Naive B cell (primary cell): ENCODE measurements around the gene REC8. TPM values are rescaled to one million over a fixed set of nuclear protein-coding genes. Genes with fewer than 3 reads are reported as not detected.

Source experiments
- ATAC-seq, 2 donors: fragments of 150-1000 bp; cut with Tn5 transposase; 2 replicates each; pipeline ENCODE4 v1.10.0; 2021; ENCODE audit warnings: low read depth in 2 of 2, mild to moderate bottlenecking in 2 of 2, moderate library complexity in 2 of 2
- DNase-seq: peaks from one replicate; pipeline ENCODE4 v3.0.0; 2022
- H3K27ac Mint-ChIP-seq, 6 donors: one replicate each; pipeline ENCODE4 v1.8.0; 2020 to 2022; ENCODE audit warnings: mild to moderate bottlenecking in 6 of 6, mixed read lengths in 6 of 6, moderate library complexity in 5 of 6, inconsistent platforms in 2 of 6
- H3K27me3 Mint-ChIP-seq, 3 donors: one replicate each; pipeline ENCODE4 v1.8.0; 2021 to 2022; ENCODE audit warnings: mixed read lengths in 3 of 3, mild to moderate bottlenecking in 1 of 3
- H3K36me3 Mint-ChIP-seq, 2 donors: one replicate each; pipeline ENCODE4 v1.8.0; 2020 to 2022; ENCODE audit warnings: mixed read lengths in 2 of 2, inconsistent platforms in 1 of 2, mild to moderate bottlenecking in 1 of 2
- H3K4me1 Mint-ChIP-seq, 3 donors: one replicate each; pipeline ENCODE4 v1.8.0; 2020 to 2022; ENCODE audit warnings: mixed read lengths in 3 of 3, inconsistent platforms in 1 of 3, mild to moderate bottlenecking in 1 of 3, moderate library complexity in 1 of 3
- H3K4me3 Mint-ChIP-seq, 8 donors: one replicate each; pipeline ENCODE4 v1.8.0; 2020 to 2022; ENCODE audit warnings: mild to moderate bottlenecking in 8 of 8, mixed read lengths in 8 of 8, moderate library complexity in 8 of 8, inconsistent platforms in 2 of 8
- H3K9me3 Mint-ChIP-seq, 7 donors: one replicate each; pipeline ENCODE4 v1.8.0; 2020 to 2022; ENCODE audit warnings: mixed read lengths in 7 of 7, mild to moderate bottlenecking in 5 of 7, inconsistent platforms in 2 of 7, moderate library complexity in 1 of 7
- polyA plus RNA-seq, 6 donors: library from polyadenylated mRNA; unstranded; fragments of 300-500 nt; fragmentation: Illumina TruSeq; gene quantifications; one replicate each; pipeline ENCODE4 v1.2.3, GENCODE V29; 2021; ENCODE audit warnings: low read depth in 6 of 6

REC8 gene
- 1 to 10 TPM; 3.6 to 9.6 (median 6.9) TPM for polyA plus RNA-seq

GRCh38 chr14:24171422-24172260, at the start of gene REC8:
Gene REC8, plus strand, starts transcription at chr14:24172080. Its CDS starts 473 bp downstream, at chr14:24172553.
- DNase-seq (peak; percentile 85), ATAC-seq (peak; percentile 90 to 92)
- H3K27me3 Mint-ChIP-seq: no peaks in the 10 kb centered on the region

DNA sequence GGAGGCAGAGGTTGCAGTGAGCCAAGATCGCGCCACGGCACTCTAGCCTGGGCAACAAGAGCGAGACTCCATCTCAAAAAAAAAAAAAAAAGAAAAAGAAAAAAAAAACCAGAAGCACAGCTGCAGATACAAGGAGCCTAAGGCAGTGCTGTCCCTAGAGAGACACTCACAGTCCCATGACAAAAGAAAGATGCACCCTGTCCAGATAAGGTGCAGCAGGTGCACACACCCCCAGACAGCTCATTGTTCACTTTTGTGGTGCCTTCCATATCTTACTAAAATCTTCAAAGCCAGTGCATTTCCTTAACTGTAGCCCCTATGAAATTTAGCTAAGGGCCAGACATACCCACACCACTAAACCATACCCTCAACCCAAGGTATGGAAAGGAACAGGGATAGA, 49.5 kb upstream of the REC8 start:
- no peaks in the 10 kb centered on the region for H3K9me3 Mint-ChIP-seq
- peaks cover 17% of the 10 kb centered on the region in 2 donors for H3K36me3 Mint-ChIP-seq
- no peak for ATAC-seq
- DNase-seq: no peak
- peaks cover 26 to 42% (median 26%) of the 10 kb centered on the region in 3 donors for H3K4me1 Mint-ChIP-seq
- no peaks in the 10 kb centered on the region for H3K27me3 Mint-ChIP-seq
- H3K4me3 Mint-ChIP-seq: peak overlapping the region in 2 of 8 donors; percentile 1 to 52
- H3K27ac Mint-ChIP-seq: peak overlapping the region in 4 of 6 donors; percentile 66 to 93 (median 88)

More at GRCh38 chr14:24171422-24172260, at the start of gene REC8:
- Mint-ChIP-seq H3K36me3 (peaks cover 11 to 23% of the 10 kb centered on the region in 2 donors), H3K9me3 (no peaks in the 10 kb centered on the region), H3K4me3 (peak within 1 kb of the TSS; percentile 78 to 95 (median 93)), H3K27ac (peak within 1 kb of the TSS; percentile 38 to 95 (median 82)), H3K4me1 (peaks cover 25 to 38% (median 27%) of the 10 kb centered on the region in 3 donors)

DNA sequence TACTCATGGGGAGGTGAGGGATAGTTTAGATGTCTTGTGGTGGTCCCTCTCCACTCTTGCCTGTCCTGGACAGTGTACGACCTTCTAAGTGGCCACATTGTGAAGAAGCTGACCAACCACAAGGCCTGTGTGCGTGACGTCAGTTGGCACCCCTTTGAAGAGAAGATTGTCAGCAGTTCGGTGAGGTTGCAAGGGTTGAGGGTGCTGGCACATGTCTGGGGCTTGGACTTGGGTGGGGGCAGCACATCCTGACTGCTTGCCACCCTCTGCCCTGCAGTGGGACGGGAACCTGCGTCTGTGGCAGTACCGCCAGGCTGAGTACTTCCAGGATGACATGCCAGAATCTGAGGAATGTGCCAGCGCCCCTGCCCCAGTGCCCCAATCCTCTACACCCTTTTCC, 49.0 kb upstream of the REC8 start:
- H3K9me3 Mint-ChIP-seq: no peaks in the 10 kb centered on the region
- H3K4me1 Mint-ChIP-seq: peaks cover 27 to 47% (median 30%) of the 10 kb centered on the region in 3 donors
- peaks cover 17% of the 10 kb centered on the region in 2 donors for H3K36me3 Mint-ChIP-seq
- no peak for ATAC-seq
- H3K4me3 Mint-ChIP-seq: peak overlapping the region in 1 of 8 donors; percentile 37
- H3K27ac Mint-ChIP-seq: peak overlapping the region; percentile 37 to 97 (median 88)
- no peak for DNase-seq
- H3K27me3 Mint-ChIP-seq: no peaks in the 10 kb centered on the region

DNA sequence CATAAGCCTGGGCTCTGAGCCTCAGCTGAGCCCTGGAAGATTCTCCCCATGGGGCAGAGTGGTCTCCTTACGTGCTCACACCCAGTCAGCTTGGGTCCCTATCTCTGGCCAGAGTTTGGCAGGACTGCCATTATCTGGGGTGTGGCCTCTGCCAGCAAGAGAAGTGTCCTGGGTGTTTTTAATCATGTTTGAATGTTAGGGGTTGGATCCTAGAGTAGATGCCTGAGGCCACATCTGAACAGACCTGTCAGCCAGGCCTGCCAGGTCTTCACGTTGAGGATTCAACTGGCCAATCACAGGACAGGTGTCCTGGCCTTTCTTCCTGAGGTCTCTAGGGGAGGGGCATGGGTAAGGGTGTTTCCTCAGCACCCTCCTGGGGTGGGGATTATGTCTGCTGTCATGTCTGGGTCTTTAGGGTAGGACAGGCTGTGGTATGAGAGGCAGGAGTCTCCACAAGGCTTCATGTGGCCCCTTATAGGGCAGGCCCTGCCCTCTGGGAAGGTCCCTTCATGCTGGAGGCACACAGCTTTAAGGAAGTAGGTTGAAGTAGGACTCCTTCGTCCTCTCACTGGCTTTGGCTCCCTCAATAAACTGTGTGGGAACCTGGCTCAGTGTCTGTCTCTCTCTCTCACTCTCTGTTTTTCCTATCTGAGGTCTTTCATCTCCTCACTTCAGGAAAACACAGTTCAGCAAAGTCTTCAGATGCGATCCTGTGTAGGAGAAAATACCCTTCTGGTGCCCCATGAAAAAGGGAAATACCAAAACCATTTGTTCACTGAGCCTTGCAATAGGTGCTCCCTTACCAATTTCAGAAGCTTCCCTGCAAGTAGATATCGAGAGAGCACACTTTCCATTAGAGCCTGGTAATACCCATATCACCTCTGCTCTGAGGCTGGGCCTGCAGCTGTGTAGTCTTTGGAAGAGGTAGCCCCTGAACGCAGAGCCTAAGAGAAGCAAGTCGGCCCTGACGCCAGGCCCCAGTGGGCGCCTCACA, 48.2 kb upstream of the REC8 start:
- Mint-ChIP-seq H3K4me3 (peak overlapping the region in 5 of 8 donors; percentile 15 to 82 (median 49)), H3K27me3 (no peaks in the 10 kb centered on the region), H3K4me1 (peaks cover 29 to 45% (median 30%) of the 10 kb centered on the region in 3 donors), H3K36me3 (peaks cover 11 to 12% of the 10 kb centered on the region in 2 donors), H3K27ac (peak overlapping the region; percentile 88 to 97 (median 94)), H3K9me3 (no peaks in the 10 kb centered on the region)
- DNase-seq (peak; percentile 20), ATAC-seq (peak; percentile 92 to 93)

GRCh38 chr14:24126939-24127338, 44.9 kb upstream of the REC8 start:
- ATAC-seq (no peak), DNase-seq (no peak)
- no peaks in the 10 kb centered on the region for H3K9me3 Mint-ChIP-seq
- H3K27me3 Mint-ChIP-seq: no peaks in the 10 kb centered on the region
- H3K27ac Mint-ChIP-seq: no peak overlapping the region
- H3K4me3 Mint-ChIP-seq: no peak overlapping the region
- H3K4me1 Mint-ChIP-seq: peaks cover 30 to 51% (median 31%) of the 10 kb centered on the region in 3 donors
- H3K36me3 Mint-ChIP-seq: peaks cover 4 to 6% of the 10 kb centered on the region in 2 donors

DNA sequence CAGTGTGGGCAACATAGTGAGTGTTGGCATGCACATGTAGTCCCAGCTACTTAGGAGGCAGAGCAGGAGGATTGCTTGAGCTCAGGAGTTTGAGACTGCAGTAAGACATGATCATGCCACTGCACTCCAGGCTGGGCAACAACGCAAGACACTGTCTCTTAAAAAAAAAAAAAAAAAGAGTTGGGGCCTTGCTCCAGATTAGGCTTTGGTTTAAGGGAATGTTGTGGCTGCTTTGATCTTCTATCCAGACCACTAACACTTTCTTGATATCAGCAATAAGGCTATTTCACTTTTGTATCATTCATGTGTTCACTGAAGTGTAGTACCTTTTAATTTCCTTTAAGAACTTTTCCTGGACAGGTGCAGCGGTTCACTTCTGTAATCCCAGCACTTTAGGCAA, 44.2 kb upstream of the REC8 start:
- H3K36me3 Mint-ChIP-seq: peaks cover 3 to 4% of the 10 kb centered on the region in 2 donors
- peaks cover 31 to 49% (median 34%) of the 10 kb centered on the region in 3 donors for H3K4me1 Mint-ChIP-seq
- H3K4me3 Mint-ChIP-seq: peak overlapping the region in 2 of 8 donors; percentile 8 to 36
- ATAC-seq (no peak), DNase-seq (no peak)
- H3K27ac Mint-ChIP-seq: peak overlapping the region in 3 of 6 donors; percentile 52 to 66 (median 57)
- H3K9me3 Mint-ChIP-seq: no peaks in the 10 kb centered on the region
- H3K27me3 Mint-ChIP-seq: no peaks in the 10 kb centered on the region

GRCh38 chr14:24129410-24129998, 42.4 kb upstream of the REC8 start:
- no peaks in the 10 kb centered on the region for H3K36me3 Mint-ChIP-seq
- peaks cover 15 to 35% (median 22%) of the 10 kb centered on the region in 3 donors for H3K4me1 Mint-ChIP-seq
- no peak overlapping the region for H3K4me3 Mint-ChIP-seq
- DNase-seq (no peak), ATAC-seq (no peak)
- H3K27ac Mint-ChIP-seq: no peak overlapping the region
- H3K9me3 Mint-ChIP-seq: no peaks in the 10 kb centered on the region
- H3K27me3 Mint-ChIP-seq: no peaks in the 10 kb centered on the region

DNA sequence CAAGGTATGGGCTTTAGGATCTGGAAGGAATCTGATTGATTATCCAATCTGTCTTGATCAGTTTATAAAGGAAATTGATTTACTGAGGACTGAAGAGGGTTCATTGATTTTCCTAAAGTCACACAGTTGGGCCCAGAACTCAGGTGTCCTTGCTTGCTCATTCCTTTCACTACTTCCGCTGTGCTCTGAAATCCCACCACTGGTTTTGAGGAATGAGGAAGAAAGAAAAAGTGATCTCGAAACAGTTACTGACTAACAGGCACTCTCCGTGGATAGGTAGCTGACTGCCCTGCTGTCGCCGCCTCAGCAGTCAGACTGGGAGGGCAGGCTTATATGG, 41.5 kb upstream of the REC8 start, which contains the start of gene FITM1:
FITM1 (plus strand) TSS at position 280 of the 337 bp plus-strand sequence. CDS start 905 bp downstream, outside the sequence.
- peak within 1 kb of the TSS in 1 of 8 donors; percentile 15 for H3K4me3 Mint-ChIP-seq
- H3K27me3 Mint-ChIP-seq: no peaks in the 10 kb centered on the region
- H3K9me3 Mint-ChIP-seq: no peaks in the 10 kb centered on the region
- DNase-seq (no peak), ATAC-seq (no peak)
- no peaks in the 10 kb centered on the region for H3K36me3 Mint-ChIP-seq
- H3K4me1 Mint-ChIP-seq: peaks cover 20 to 34% (median 26%) of the 10 kb centered on the region in 3 donors
- peak within 1 kb of the TSS in 1 of 6 donors; percentile 78 for H3K27ac Mint-ChIP-seq

DNA sequence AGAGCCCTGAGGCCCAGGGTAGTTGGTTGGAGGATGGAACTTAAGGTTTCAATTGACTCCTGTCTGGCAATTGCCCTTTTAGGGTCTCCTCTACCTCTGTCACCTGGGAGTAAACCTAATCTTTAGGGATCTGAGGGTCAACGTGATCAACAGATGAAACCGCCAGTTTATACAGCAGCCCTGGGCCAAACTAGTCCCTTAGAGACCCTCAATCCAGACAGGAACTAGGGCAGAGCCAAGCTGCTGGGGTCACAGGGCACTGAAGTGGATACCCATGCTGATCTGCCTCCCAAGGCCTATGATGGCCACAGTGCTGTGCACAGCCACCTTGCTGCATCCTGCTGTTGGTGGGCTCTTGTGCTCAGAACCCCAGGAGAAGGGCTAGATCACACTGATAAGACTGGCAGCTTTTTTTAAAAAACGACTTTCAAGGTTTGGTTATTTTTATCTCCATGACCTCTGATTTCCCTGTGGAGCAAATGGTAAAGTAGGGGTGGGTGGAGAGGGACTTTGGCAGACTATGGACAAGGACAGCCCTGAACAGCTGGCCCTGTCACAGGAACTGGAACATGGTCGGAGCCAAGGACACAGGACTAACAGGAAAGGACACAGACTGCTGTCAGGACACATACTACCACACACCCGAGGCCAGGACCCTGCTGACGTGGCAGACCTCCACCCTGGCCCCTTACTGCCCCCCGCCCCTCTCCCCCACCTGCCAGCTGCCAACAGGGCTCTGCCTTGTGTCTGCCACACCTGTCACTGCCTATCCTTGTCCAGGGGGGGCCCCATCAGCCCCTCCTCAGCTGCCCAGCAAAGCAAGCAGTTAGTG, 40.9 kb upstream of the REC8 start:
- Mint-ChIP-seq H3K9me3 (no peaks in the 10 kb centered on the region), H3K27ac (peak overlapping the region in 1 of 6 donors; percentile 54), H3K36me3 (no peaks in the 10 kb centered on the region), H3K27me3 (no peaks in the 10 kb centered on the region), H3K4me1 (peaks cover 24 to 36% (median 29%) of the 10 kb centered on the region in 3 donors), H3K4me3 (peak overlapping the region in 1 of 8 donors; percentile 15)
- no peak for DNase-seq
- ATAC-seq: no peak

GRCh38 chr14:24131549-24131966, 40.3 kb upstream of the REC8 start:
- Mint-ChIP-seq H3K27ac (no peak overlapping the region), H3K9me3 (no peaks in the 10 kb centered on the region), H3K27me3 (no peaks in the 10 kb centered on the region), H3K36me3 (no peaks in the 10 kb centered on the region), H3K4me1 (peaks cover 26 to 36% (median 30%) of the 10 kb centered on the region in 3 donors), H3K4me3 (no peak overlapping the region)
- DNase-seq: no peak
- ATAC-seq: no peak

- H3K27me3 Mint-ChIP-seq: no peaks in the 10 kb centered on the region
- ATAC-seq: no peak
- H3K27ac Mint-ChIP-seq: peak overlapping the region in 2 of 6 donors; percentile 53 to 54
- peaks cover 0 to 2% of the 10 kb centered on the region in 2 donors for H3K36me3 Mint-ChIP-seq
- DNase-seq: no peak
- peaks cover 32 to 42% (median 37%) of the 10 kb centered on the region in 3 donors for H3K4me1 Mint-ChIP-seq
- H3K4me3 Mint-ChIP-seq: peak overlapping the region in 1 of 8 donors; percentile 29
- no peaks in the 10 kb centered on the region for H3K9me3 Mint-ChIP-seq
Measured at GRCh38 chr14:24132061-24132685, 39.7 kb upstream of the REC8 start.

DNA sequence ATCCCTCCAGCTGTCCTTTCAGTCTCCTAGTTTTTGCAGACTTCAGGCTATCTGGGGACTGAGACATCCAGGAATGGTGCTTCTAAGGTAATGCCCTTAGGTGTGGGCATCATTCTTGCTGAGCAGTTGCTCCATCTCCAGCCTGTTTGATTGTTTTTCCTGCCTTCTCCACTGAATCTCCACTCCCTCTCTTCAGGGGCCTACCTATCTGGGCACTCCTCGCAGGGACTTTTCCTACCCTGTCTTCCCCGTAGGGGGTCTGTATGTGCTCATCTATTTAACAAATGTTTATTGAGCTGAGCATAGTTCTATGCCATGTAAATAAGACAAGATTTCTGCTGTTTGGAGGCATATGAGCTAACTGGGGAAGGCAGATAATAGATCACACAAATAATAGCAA, 38.9 kb upstream of the REC8 start:
- no peaks in the 10 kb centered on the region for H3K27me3 Mint-ChIP-seq
- ATAC-seq (no peak), DNase-seq (no peak)
- H3K4me3 Mint-ChIP-seq: no peak overlapping the region
- peaks cover 31 to 40% (median 32%) of the 10 kb centered on the region in 3 donors for H3K4me1 Mint-ChIP-seq
- H3K9me3 Mint-ChIP-seq: no peaks in the 10 kb centered on the region
- peaks cover 0 to 4% of the 10 kb centered on the region in 2 donors for H3K36me3 Mint-ChIP-seq
- peak overlapping the region in 3 of 6 donors; percentile 9 to 54 (median 53) for H3K27ac Mint-ChIP-seq
